K562 (cell line): ENCODE results near the gene KIFAP3. TPM values are rescaled to one million over a fixed set of nuclear protein-coding genes. Genes with fewer than 3 reads are reported as not detected.

Source experiments
- ATAC-seq: fragments of 200-7000 bp; cut with Tn5 transposase; 3 replicates; pipeline ENCODE4 v1.9.1; 2020; ENCODE audit warnings: moderate library complexity
- BruUV-seq: library from RNA; stranded (reverse); fragments of 400-500 nt; replicated peaks from 2 replicates; lab custom pipeline; 2021; lab: Mats Ljungman, UMichigan
- CTCF ChIA-PET: fragments of 300-600 bp; formaldehyde crosslinking; extraction: SDS; loops from one replicate; lab custom pipeline; 2021; ENCODE audit warnings: low intra/inter-chr PET ratio; lab: Yijun Ruan, JAX
- POLR2A ChIA-PET: fragments of 300-600, 350-650 bp; sonication (Branson Sonifier 250); formaldehyde crosslinking; extraction: SDS; loops from one replicate; lab custom pipeline; 2021; ENCODE audit warnings: antibody characterized with exemption, inconsistent platforms; lab: Yijun Ruan, JAX
- DNase-seq, 4 experiments: peaks; one replicate each; pipeline versions ENCODE4 v3.0.0 to v3.0.0-alpha.2; 2011 to 2018; ENCODE audit warnings: low spot score in 3 of 4, mixed read lengths in 3 of 4; ENCODE audit errors: extremely low read depth in 1 of 4
- FAIRE-seq: peaks from 2 replicates; lab custom pipeline; 2011; peaks lifted over from hg19 to GRCh38; lab: Jason Lieb, UNC
- H2AFZ ChIP-seq: 2 replicates; pipeline ENCODE4 v1.6.0; 2011; ENCODE audit warnings: low read depth, low read length, control low read depth, inconsistent platforms
- H3K27ac ChIP-seq: fragments of 200-600 bp; 3 replicates; pipeline ENCODE4 v1.8.0; 2011; ENCODE audit warnings: low read depth, mild to moderate bottlenecking, control low read depth, inconsistent platforms, low read length, moderate library complexity, mixed read lengths; ENCODE audit errors: extremely low read depth
- H3K27me3 ChIP-seq, 2 experiments: fragments of 300-600 bp in 1 of 2; 2 replicates in 1 of 2; 3 replicates in 1 of 2; pipeline versions ENCODE4 v1.6.0 to v1.8.0; 2011; ENCODE audit warnings: inconsistent platforms in 2 of 2, low read length in 2 of 2, mild to moderate bottlenecking in 1 of 2, mixed read lengths in 1 of 2, moderate library complexity in 1 of 2; ENCODE audit not compliant: control insufficient read depth in 2 of 2, insufficient read depth in 2 of 2
- H3K36me3 ChIP-seq: fragments of 300-600 bp; 3 replicates; pipeline ENCODE4 v1.8.0; 2011; ENCODE audit warnings: mild to moderate bottlenecking, low read length, inconsistent platforms; ENCODE audit not compliant: control insufficient read depth, insufficient read depth
- H3K4me1 ChIP-seq, 2 experiments: fragments of 200-600 bp in 1 of 2; replicated peaks in 1 of 2; 2 replicates in 1 of 2; 3 replicates in 1 of 2; pipeline versions ENCODE4 v1.5.1 to v1.8.0; 2011; ENCODE audit warnings: inconsistent platforms in 2 of 2, low read length in 2 of 2, mild to moderate bottlenecking in 1 of 2, mixed read lengths in 1 of 2, moderate library complexity in 1 of 2; ENCODE audit not compliant: control insufficient read depth in 2 of 2, insufficient read depth in 2 of 2
- H3K4me2 ChIP-seq: 2 replicates; pipeline ENCODE4 v1.6.1; 2011; ENCODE audit warnings: low read length, control low read depth, inconsistent platforms, mixed read lengths; ENCODE audit not compliant: insufficient read depth
- H3K4me3 ChIP-seq: fragments of 200-600 bp; sonication (generic), shearing (Covaris generic); 2 replicates; pipeline ENCODE4 v1.5.1; 2016; ENCODE audit warnings: control low read depth, inconsistent platforms
- H3K79me2 ChIP-seq: fragments of 200-600 bp; 3 replicates; pipeline ENCODE4 v1.8.0; 2011; ENCODE audit warnings: low read length, inconsistent platforms; ENCODE audit not compliant: control insufficient read depth, insufficient read depth
- H3K9ac ChIP-seq, 2 experiments: 2 replicates each; pipeline versions ENCODE4 v1.6.0 to v1.6.1; 2011; ENCODE audit warnings: low read depth in 2 of 2, low read length in 2 of 2, control low read depth in 1 of 2, inconsistent platforms in 1 of 2, mild to moderate bottlenecking in 1 of 2, mixed read lengths in 1 of 2; ENCODE audit not compliant: insufficient read depth in 1 of 2
- H3K9me1 ChIP-seq: one replicate; pipeline ENCODE4 v1.6.0; 2011; ENCODE audit warnings: inconsistent platforms, mild to moderate bottlenecking, low read length, moderate library complexity; ENCODE audit not compliant: control insufficient read depth, insufficient read depth
- H3K9me3 ChIP-seq: replicated peaks from 2 replicates; pipeline ENCODE4 v1.5.1; 2011; ENCODE audit warnings: low read depth, low read length, inconsistent platforms; ENCODE audit not compliant: control insufficient read depth, insufficient read depth
- H4K20me1 ChIP-seq: replicated peaks from 2 replicates; pipeline ENCODE4 v1.6.1; 2011; ENCODE audit warnings: low read length, inconsistent platforms, mixed read lengths; ENCODE audit not compliant: control insufficient read depth, insufficient read depth
- CBX1 ChIP-seq: sonication (generic); IDR thresholded peaks from 2 replicates; pipeline ENCODE4 v1.6.1; 2016; ENCODE audit warnings: antibody characterized with exemption, low read depth, mild to moderate bottlenecking
- CTCFL ChIP-seq: IDR thresholded peaks from 2 replicates; pipeline ENCODE4 v1.6.1; 2011; ENCODE audit warnings: borderline replicate concordance, low read depth, mild to moderate bottlenecking, moderate library complexity, low read length; ENCODE audit not compliant: insufficient read depth, poor library complexity, severe bottlenecking
- E2F8 ChIP-seq: fragments of 450-650 bp; IDR thresholded peaks from 2 replicates; pipeline ENCODE4 v1.7.1; 2018; ENCODE audit warnings: mild to moderate bottlenecking, low read depth; ENCODE audit not compliant: partially characterized antibody
- GABPB2 ChIP-seq: fragments of 250-450 bp; sonication (Bioruptor Pico); conservative IDR thresholded peaks from 2 replicates; pipeline ENCODE4 v1.5.1; 2021; ENCODE audit warnings: mild to moderate bottlenecking
- RBFOX2 ChIP-seq: fragments of 200-400 bp; formaldehyde crosslinking; IDR thresholded peaks from 2 replicates; pipeline ENCODE4 v1.6.1; 2017; ENCODE audit warnings: low read depth, mild to moderate bottlenecking, low read length, moderate library complexity
- TAF7 ChIP-seq: fragments of 450-650 bp; IDR thresholded peaks from 2 replicates; pipeline ENCODE4 v1.6.1; 2016; ENCODE audit warnings: missing genetic modification characterization, missing compliant biosample characterization
- TAF9B ChIP-seq: fragments of 450-650 bp; IDR thresholded peaks from 2 replicates; pipeline ENCODE4 v1.6.1; 2018; ENCODE audit warnings: mild to moderate bottlenecking; ENCODE audit not compliant: partially characterized antibody
- TGIF2 ChIP-seq: sonication (generic); formaldehyde crosslinking; IDR thresholded peaks from 2 replicates; pipeline ENCODE4 v1.8.1; 2022; ENCODE audit warnings: mild to moderate bottlenecking, missing genetic modification reagents, moderate library complexity
- THRB ChIP-seq: fragments of 450-650 bp; formaldehyde crosslinking; conservative IDR thresholded peaks from 2 replicates; pipeline ENCODE4 v1.4.0; 2022; ENCODE audit warnings: mild to moderate bottlenecking, missing genetic modification characterization
- ZNF239 ChIP-seq: fragments of 250-450 bp; sonication (Bioruptor Pico); IDR thresholded peaks from 2 replicates; pipeline ENCODE4 v1.4.0; 2020; ENCODE audit warnings: mild to moderate bottlenecking
- ZNF609 ChIP-seq: sonication (generic); formaldehyde crosslinking; IDR thresholded peaks from 2 replicates; pipeline ENCODE4 v1.8.1; 2023; ENCODE audit warnings: missing genetic modification reagents, mild to moderate bottlenecking, borderline replicate concordance
- in situ Hi-C: fragments of 300-500 bp; cut with MboI; formaldehyde crosslinking; loops from 4 replicates; pipeline ENCODE4 v1.15.0; 2018; ENCODE audit warnings: inconsistent platforms, mixed read lengths
- intact Hi-C: fragments of 100-400 bp; cut with micrococcal nuclease; formaldehyde crosslinking; loops from 2 replicates; pipeline ENCODE4 v1.14.2; 2022
- polyA plus RNA-seq, 8 experiments: library from polyadenylated mRNA; depleted of rRNA in 4 of 8; stranded (reverse) in 5 of 8; unstranded in 3 of 8; fragments of >200 nt; fragmentation: Nextera tagmentation in 2 of 8; fragmentation: Illumina TruSeq in 1 of 8; extraction: Ambion mirVana in 2 of 8; extraction: Trizol in 1 of 8; gene quantifications; 2 replicates each; pipeline versions ENCODE4 v1.2.1 to v1.2.3, GENCODE V29; 2011 to 2014; ENCODE audit warnings: inconsistent platforms in 1 of 8, missing spikeins in 1 of 8
- total RNA-seq, 7 experiments: library from RNA; depleted of rRNA in 6 of 7; stranded (reverse); fragments of >200 nt in 6 of 7; fragmentation: Illumina TruSeq in 2 of 7; extraction: Trizol in 2 of 7; gene quantifications; 2 replicates each; pipeline versions ENCODE4 v1.2.1 to v1.2.3, GENCODE V29; 2011 to 2021; ENCODE audit warnings: low replicate concordance in 1 of 7

KIFAP3 gene
- total and polyA plus RNA-seq, 9 of the 15 experiments (the other 6 are each of a cell fraction or from before 2014, with no cell fraction given): 8.8 to 17.5 (median 11.8) TPM

- Histone ChIP-seq H4K20me1 (no peaks in the 10 kb centered on the region), H2AFZ (no peak overlapping the region), H3K4me2 (no peak overlapping the region), H3K79me2 (no peaks in the 10 kb centered on the region), H3K36me3 (no peaks in the 10 kb centered on the region), H3K9me3 (no peaks in the 10 kb centered on the region), H3K9ac (no peak overlapping the region), H3K4me3 (no peak overlapping the region), H3K27ac (no peak overlapping the region), H3K9me1 (no peaks in the 10 kb centered on the region), H3K27me3 (no peaks in the 10 kb centered on the region), H3K4me1 (no peaks in the 10 kb centered on the region)
- intact Hi-C loops: no loop called here
- TF ChIP-seq GABPB2 (no peak), RBFOX2 (no peak), THRB (no peak), ZNF609 (CRISPR knock-in tag) (no peak), TGIF2 (CRISPR knock-in tag) (no peak), E2F8 (no peak), TAF7 (tag) (no peak), CBX1 (no peak), CTCFL (no peak), ZNF239 (CRISPR knock-in tag) (no peak), TAF9B (no peak)
- no peak for DNase-seq
- ChIA-PET CTCF (no interaction called here), POLR2A (no interaction called here)
- in situ Hi-C loops: no loop called here
- no peak for FAIRE-seq
- BruUV-seq: no TSS peak
- ATAC-seq: no peak
Observed at GRCh38 chr1:169959686-169960085, 114.8 kb downstream of the KIFAP3 start.
